Stimulated activated CD8-positive, alpha-beta memory T cell treated with anti-CD3 and anti-CD28 coated beads, Interleukin-15, amount 100 ng/mL, for 1 hour (primary cell): ENCODE data around the gene HP1BP3.
"Not testable (repeated sequence)": the region's sequence is repeated elsewhere in the genome, so short reads cannot be mapped to it uniquely, and the experiment has no call there.

Experiments used
- DNase-seq: peaks from one replicate; pipeline ENCODE4 v3.0.0-alpha.2; 2020; ENCODE audit warnings: low read depth

Gene HP1BP3, protein sequence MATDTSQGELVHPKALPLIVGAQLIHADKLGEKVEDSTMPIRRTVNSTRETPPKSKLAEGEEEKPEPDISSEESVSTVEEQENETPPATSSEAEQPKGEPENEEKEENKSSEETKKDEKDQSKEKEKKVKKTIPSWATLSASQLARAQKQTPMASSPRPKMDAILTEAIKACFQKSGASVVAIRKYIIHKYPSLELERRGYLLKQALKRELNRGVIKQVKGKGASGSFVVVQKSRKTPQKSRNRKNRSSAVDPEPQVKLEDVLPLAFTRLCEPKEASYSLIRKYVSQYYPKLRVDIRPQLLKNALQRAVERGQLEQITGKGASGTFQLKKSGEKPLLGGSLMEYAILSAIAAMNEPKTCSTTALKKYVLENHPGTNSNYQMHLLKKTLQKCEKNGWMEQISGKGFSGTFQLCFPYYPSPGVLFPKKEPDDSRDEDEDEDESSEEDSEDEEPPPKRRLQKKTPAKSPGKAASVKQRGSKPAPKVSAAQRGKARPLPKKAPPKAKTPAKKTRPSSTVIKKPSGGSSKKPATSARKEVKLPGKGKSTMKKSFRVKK

GRCh38 chr1:20787029-20787839 lies at the start of gene HP1BP3:
HP1BP3 (minus strand) TSS chr1:20787307; CDS start chr1:20780440, 6,867 bp downstream.
- DNase-seq: peak; percentile 59

DNA sequence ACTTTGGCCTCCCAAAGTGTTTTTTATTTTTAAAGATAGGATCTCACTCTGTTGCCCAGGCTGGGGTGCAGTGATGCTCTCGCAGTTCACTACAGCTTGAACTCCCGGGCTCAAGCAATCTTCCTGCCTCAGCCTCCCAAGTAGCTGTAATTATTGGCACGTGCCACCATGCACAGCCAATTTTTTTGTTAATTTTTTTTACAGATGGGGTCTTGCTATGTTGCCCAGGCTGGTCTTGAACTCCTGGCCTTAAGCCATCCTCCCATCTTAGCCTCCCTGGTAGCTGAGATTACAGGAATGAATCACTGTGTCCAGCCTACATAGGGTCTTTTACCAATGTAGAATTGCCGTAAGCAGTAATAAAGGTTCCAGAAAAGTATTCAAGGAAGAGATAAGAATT lies 49.1 kb upstream of the HP1BP3 start:
- DNase-seq: no peak

GRCh38 chr1:20834780-20835179 lies 47.7 kb upstream of the HP1BP3 start:
- no peak for DNase-seq

GRCh38 chr1:20834192-20834591 lies 47.1 kb upstream of the HP1BP3 start:
- DNase-seq: no peak

- DNase-seq: no peak
Observed at GRCh38 chr1:20830378-20830777, 43.3 kb upstream of the HP1BP3 start.

DNA sequence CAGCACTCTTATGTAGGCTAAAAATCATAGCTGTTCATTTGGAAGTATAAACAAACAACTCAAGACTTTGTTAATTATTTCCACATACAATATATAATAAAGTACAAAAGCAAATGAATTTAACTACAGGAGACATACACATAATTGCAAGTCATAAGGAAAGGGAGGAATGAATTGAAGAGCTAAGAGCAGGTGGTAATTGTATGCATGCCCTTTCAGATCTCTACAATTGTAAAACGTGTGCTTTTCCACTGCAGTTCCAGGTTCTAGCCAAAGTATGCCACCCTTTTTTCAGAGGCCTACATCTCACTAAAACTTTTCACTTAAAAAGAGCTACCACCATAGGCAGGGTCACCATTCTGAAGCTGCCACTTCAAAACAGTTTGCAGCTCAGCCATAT lies 42.8 kb upstream of the HP1BP3 start:
- DNase-seq: no peak

GRCh38 chr1:20829531-20829930 lies 42.4 kb upstream of the HP1BP3 start:
- no peak for DNase-seq

GRCh38 chr1:20823845-20824244 lies 36.7 kb upstream of the HP1BP3 start:
- no peak for DNase-seq

GRCh38 chr1:20821466-20821865 lies 34.4 kb upstream of the HP1BP3 start:
- no peak for DNase-seq

GRCh38 chr1:20819818-20820217 lies 32.7 kb upstream of the HP1BP3 start:
- no peak for DNase-seq

- no peak for DNase-seq
Observed at GRCh38 chr1:20814534-20814871, 27.4 kb upstream of the HP1BP3 start.

DNA sequence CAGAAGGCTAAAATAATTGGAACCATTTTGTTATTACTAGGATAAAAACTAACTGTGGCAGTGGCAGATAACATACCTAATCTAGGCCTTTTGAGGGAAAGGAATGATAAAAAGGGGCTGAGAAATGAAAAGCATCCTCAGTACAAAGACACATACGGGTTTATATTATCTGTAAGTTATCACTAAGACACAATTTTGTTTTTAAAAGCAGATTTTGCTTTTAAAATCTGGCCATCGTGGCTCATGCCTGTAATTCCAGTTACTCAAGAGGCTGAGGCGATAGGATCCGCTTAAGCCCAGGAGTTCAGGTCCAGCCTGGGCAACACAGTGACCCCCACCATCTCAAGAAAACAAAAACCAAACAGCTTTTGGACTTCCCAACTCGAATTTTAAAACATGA lies 24.8 kb upstream of the HP1BP3 start:
- DNase-seq: no peak

- no peak for DNase-seq
Observed at GRCh38 chr1:20793236-20793635, 6.1 kb upstream of the HP1BP3 start.

DNA sequence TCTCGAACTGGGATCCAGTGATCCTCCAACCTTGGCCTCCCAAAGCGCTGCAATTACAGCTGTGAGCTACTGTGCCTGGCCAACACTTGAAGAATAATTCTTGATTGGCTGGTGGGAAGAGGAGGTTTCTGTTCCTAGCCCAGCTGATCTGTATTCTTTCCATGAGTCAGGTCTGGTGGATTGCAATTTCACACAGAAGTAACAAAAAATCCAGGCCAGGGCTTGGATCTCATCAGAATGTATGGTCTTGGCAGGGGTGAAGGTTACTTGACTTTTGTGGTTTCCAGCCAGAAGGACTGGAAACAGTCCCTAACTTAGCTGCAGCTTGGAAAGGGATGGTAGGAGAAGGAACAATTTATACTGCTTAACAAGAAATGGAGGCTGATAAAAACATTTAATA lies 5.1 kb upstream of the HP1BP3 start:
- no peak for DNase-seq

GRCh38 chr1:20790785-20791184 lies 3.7 kb upstream of the HP1BP3 start:
- no peak for DNase-seq

DNA sequence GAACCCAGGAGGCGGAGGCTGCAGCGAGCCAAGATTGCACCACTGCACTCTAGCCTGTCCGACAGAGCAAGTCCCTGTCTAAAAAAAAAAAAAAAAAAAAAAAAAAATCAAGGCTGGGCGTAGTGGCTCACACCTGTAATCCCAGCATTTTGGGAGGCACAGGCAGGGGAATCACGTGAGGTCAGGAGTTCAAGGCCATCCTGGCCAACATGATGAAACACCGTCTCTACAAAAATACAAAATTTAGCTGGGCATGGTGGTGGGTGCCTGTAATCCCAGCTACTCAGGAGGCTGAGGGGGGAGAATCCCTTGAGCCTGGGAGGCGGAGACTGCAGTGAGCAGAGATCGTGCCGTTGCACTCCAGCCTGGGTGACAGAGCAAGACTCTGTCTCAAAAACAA lies 2.5 kb upstream of the HP1BP3 start:
- DNase-seq: not testable (repeated sequence)

GRCh38 chr1:20787840-20788795 lies 1.0 kb upstream of the HP1BP3 start:
- DNase-seq: no peak

GRCh38 chr1:20786253-20787028 lies 666 bp downstream of the HP1BP3 start:
- peak; percentile 89 for DNase-seq

- DNase-seq: no peak
Observed at GRCh38 chr1:20785907-20786252, 1.2 kb downstream of the HP1BP3 start.

- DNase-seq: no peak
Observed at GRCh38 chr1:20775700-20776099, 11.4 kb downstream of the HP1BP3 start.

DNA sequence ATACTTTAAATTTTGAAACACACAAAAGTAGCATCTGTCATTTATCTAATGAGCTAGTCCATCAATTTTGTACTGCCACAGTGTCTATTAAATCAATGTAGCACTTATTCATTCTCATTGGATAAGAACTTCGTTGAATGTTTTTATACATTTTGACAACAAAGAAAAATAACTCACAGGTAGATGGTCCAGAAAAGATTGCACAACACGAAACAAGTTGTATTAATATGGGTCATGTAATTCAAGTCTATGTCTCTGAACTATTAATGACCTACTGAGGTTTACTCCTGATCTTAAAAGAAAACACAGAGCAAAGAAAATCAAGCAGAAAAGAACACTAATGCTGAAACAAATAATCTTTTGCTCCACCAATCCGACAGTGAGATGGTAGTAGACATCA lies 15.3 kb downstream of the HP1BP3 start:
- DNase-seq: no peak
